HG02571 (cell line): ENCODE measurements around the gene NRROS.
A peak's percentile ranks its signal among the peaks of the same experiment; 100 is the strongest.

ENCODE experiments used
- ATAC-seq: cut with Tn5 transposase; IDR thresholded peaks from one replicate; pipeline ENCODE4 v1.9.1; 2021; ENCODE audit warnings: mild to moderate bottlenecking, moderate library complexity; ENCODE audit not compliant: unreplicated experiment

The NRROS gene

GRCh38 chr3:196673632-196674031, 34.1 kb downstream of the NRROS start:
- no peak for ATAC-seq

DNA sequence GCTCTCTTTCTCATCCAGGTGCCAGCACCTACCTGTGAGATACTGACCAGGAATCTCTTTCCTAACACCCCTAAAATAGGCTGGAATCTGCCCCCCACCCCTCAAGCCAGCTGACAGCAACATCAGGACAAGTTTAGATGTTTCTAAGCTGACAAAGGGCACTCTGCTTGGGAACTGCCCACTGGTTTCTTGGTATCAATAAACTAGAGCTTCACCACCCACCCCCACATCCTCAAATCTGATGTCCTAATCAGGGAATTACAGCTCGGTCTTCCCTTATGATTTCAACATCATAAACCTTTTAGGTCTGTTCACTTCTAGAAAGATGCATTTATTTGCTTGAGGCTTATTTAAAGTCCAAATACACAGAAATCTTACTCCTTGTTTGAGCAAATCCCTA, 37.9 kb downstream of the NRROS start:
- ATAC-seq = no peak

DNA sequence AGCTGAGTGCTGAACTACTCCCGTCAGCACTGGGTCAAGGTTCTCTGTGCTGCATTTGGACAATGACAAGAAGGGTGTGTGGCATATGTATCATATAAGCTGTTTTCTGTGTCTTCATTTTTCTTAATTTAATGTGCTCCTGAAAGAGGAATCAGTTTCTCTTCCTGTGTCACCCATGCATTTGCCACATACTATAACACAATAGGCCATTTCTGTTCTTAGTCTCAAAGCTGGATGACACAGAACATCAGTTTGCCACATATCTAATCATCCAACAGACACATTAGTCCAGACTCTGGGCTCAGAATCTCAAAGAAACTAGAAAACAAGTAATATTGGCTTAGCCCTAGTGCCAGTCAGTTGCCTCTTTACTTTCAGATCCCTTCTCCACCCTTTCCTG, 38.4 kb downstream of the NRROS start:
- ATAC-seq = no peak

- ATAC-seq = peak; percentile 82
Observed at GRCh38 chr3:196684548-196685407, 45.3 kb downstream of the NRROS start.

DNA sequence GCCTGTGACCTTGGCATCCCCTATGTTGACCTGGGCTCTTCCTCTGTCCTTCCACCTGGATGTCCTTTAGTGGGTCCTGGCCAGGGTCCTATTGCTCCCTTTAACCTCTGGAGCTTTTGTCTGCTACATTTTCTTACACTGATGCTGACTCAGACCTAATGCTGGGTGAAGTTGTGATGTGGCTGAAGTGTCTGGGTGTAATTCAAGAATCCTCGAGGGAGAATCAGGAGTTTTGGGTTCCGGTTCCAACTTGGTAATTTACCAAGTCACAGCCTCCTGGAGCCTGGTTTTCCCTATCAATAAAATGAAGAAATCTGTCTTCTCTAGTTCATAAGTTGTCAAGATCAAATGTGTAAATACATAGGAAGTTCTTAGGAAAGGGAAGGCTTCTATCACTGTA, 46.9 kb downstream of the NRROS start:
- no peak for ATAC-seq

DNA sequence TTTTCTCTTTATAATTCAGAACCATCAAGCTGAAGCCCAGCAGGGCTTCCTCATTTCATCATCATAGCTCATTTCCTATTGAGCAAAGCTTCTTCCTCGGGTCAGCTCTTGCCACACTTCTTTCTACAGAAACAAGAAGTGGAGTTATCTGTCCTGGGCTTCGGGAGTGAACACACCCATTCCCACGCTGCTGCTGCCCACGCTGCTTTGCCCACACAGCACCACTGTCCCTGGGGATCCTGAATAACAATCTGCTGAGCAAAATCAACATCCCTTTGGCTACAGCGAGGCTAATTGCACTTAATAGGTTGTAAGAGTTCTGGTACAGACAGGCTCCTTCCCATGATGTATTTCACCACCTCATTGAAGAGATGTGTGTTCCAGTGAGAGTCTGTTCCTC, 48.9 kb downstream of the NRROS start:
- no peak for ATAC-seq

DNA sequence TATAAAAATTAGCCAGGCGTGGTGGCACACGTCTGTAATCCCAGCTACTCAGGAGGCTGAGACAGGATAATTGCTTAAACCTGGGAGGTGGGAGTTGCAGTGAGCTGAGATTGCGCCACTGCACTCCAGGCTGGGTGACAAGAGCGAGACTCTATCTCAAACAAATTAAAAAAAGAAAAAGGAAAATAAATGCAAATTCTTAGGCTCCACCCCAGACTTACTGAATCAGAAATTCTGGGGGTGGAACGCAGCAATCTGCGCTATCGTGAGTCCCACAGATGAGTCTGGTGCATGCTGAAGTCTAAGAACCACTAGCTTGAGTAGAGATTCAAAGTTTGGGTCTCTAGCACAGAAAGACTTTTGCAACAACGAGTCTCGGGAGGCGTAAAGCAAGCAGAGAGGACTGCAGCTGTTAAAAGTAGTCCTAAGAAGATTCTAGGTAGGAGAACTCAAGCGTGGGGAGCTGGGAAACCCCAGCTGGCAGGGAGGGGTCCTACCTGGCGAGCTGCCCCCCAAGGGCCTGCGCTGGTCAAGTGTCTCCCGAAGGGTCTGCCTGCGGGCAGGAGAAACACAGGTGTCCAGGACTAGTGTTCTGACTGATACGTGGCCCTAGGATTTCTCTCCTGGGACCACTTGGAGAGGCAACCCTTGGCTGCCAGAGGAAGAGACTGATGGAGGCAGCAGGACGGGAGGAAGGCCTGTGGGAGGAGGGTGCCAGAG, 50.6 kb downstream of the NRROS start:
- ATAC-seq = no peak

DNA sequence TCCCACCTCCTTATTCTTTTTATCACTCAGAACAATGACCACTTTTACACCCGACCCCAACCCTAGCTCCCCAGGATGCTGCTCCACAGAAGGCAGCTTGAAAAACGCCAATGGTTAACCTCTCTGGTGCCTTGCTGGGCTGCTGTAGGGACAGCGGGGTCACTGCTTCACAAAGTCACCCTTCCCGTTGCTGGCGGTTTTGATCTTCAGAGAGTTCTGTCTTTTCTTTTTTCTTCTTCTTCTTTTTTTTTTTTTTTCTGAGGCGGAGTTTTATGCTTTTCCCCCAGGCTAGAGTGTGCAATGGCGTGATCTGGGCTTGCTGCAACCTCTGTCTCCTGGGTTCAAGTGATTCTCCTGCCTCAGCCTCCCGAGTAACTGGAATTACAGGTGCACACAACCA, 51.9 kb downstream of the NRROS start:
- ATAC-seq = no peak

- no peak for ATAC-seq
Observed at GRCh38 chr3:196694202-196694638, 54.7 kb downstream of the NRROS start.

DNA sequence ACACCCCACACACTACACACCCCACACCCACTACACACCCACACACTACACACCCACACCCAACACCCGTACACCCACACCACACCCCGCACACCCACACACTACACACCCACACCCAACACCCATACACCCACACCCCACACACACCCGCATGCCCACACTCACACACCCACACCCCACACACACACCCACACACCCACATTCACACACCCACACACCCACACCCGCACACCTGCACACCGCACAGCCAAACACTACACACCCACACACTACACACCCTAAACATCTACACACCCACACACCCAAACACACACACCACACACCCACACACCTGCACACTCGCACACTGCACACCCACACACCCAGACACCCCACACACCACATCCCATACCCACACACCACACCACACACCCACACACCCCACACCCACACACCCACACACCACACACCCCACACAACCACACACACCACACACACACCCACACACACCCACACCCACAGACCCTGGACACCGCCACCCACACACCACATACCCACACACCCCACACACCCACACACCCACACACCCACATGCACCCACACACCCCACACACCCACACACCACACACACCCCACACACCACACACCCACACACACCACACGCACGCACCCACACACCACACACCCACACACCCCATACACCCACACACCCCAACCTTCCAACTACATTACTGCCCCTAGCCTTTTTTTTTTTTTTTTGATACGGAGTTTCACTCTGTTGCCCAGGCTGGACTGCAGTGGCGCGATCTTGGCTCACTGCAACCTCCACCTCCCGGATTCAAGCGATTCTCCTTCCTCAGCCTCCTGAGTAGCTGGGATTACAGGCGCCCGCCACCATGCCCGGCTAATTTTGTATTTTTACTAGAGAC, 55.7 kb downstream of the NRROS start:
- no peak for ATAC-seq

DNA sequence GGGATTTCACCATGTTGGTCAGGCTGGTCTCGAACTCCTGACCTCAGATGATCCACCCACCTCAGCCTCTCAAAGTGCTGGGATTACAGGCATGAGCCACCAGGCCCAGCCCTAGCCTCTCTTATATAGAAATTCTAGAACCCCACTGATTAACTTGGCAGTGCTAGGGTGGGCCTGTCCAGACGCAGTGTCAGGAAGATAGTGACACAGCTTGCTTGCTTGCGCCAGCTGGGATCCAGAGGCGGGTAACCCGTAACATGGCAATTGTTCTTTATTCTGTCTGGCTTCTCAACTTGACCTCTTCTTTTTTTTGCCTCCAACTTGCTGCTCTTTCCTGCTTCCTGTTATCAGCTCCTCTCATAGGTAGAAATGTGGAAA, 56.3 kb downstream of the NRROS start:
- no peak for ATAC-seq

- no peak for ATAC-seq
Observed at GRCh38 chr3:196697270-196697669, 57.8 kb downstream of the NRROS start.

- ATAC-seq = no peak
Observed at GRCh38 chr3:196699749-196700148, 60.3 kb downstream of the NRROS start.

DNA sequence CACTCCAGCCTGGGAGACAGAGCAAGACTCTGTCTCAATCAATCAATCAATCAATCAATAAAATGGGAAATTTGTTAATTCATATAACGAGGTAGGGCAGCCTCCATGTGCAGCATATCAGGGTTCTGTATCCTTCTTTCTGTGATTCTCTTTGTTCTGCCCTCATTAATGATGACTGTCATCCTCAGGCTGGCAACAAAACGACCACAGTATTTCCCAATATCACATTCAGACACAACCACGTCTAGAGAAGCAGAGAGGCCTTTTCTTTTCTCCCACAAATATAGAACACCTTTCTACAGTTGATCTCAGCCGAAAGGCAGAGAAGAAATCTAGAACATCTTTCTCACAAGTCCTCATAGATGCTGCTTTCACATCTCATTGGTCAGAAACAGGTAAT, 61.3 kb downstream of the NRROS start:
- ATAC-seq = no peak

- no peak for ATAC-seq
Observed at GRCh38 chr3:196706327-196706726, 66.8 kb downstream of the NRROS start.

DNA sequence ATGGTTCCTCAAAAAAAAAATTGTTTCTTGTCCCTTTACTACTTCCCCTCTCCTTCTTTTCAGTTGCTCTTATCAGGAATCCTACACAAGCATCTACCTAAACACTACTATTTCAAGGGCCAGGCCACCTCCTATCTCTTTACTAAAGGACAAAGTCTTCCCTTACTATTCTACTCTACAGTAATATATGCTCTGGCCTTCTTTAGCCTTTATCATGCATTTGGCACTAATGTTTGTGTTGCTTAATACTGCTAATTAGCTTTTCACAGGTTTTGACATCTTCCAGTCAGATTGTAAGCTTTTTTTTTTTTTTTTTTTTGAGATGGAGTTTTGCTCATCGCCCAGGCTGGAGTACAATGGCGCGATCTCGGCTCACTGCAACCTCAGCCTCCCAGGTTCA, 67.2 kb downstream of the NRROS start:
- ATAC-seq = no peak

DNA sequence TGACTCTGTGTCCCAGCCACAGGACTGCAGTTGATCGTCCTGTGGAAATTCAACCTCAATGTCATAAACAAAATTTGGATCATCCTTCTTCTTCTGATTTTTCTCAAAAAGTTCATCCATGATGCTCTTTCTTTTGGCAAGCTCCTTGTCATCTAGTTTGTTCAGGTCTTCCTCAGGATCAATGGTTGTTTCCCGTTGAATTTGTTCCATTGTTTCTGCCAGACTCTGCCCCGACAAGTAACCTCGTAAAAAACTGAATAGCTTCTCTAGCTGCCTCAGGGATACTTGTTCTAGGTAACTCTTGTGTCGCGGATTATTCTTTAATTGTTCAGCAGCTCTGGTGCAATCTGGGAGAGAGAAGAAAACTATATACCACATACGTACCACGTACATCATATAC, 68.1 kb downstream of the NRROS start:
- ATAC-seq = no peak

- no peak for ATAC-seq
Observed at GRCh38 chr3:196708467-196708866, 69.0 kb downstream of the NRROS start.
